Measurements from ENCODE around the gene PTPRG. TPM values are rescaled to one million over a fixed set of nuclear protein-coding genes. Genes with fewer than 3 reads are reported as not detected.

PTPRG gene
- total RNA-seq, 4 donors from 2014 or later: 51.9 to 56.8 (median 54.4) TPM

- DNase-seq (ENCODE audit: extremely low spot score): no peak
- Histone ChIP-seq H3K4me3 (no peak overlapping the region), H3K27ac (replicated peaks in 1 of 4) (no peak overlapping the region), H3K36me3 (no peaks in the 10 kb centered on the region), H3K4me1 (peaks cover 14 to 21% (median 16%) of the 10 kb centered on the region in 4 donors), H3K27me3 (no peaks in the 10 kb centered on the region), H3K9me3 (no peaks in the 10 kb centered on the region)
- WGBS: 34% methylated on average over 2 of the region's 2 CpGs
- intact Hi-C loops (cut with DNase I): no loop called here
- TF ChIP-seq POLR2A (IDR thresholded peaks at IDR 0.05; ENCODE audit: low read depth): no peak
- TF ChIP-seq CTCF (IDR thresholded peaks at IDR 0.05): no peak
- TF ChIP-seq EP300 (IDR thresholded peaks at IDR 0.05): no peak
- no peak for TF ChIP-seq POLR2AphosphoS5 (IDR thresholded peaks at IDR 0.05)
Measured at GRCh38 chr3:61664105-61664482, 102.7 kb downstream of the PTPRG start.

GRCh38 chr3:61665121-61665520, 103.8 kb downstream of the PTPRG start:
- H3K27ac ChIP-seq (replicated peaks in 1 of 4): no peak overlapping the region
- 94% methylated on average over 3 of the region's 3 CpGs for WGBS
- intact Hi-C loops (cut with DNase I): no loop called here

GRCh38 chr3:61665987-61666386, 104.6 kb downstream of the PTPRG start:
- WGBS: 83% methylated on average over 5 of the region's 5 CpGs
- H3K27ac ChIP-seq (replicated peaks in 1 of 4): no peak overlapping the region

More at GRCh38 chr3:61665121-61665520, 103.8 kb downstream of the PTPRG start:
- Histone ChIP-seq H3K9me3 (no peaks in the 10 kb centered on the region), H3K4me3 (no peak overlapping the region), H3K36me3 (no peaks in the 10 kb centered on the region), H3K27me3 (no peaks in the 10 kb centered on the region), H3K4me1 (peaks cover 18 to 31% (median 21%) of the 10 kb centered on the region in 4 donors)
- TF ChIP-seq POLR2A (IDR thresholded peaks at IDR 0.05; ENCODE audit: low read depth): no peak
- no peak for TF ChIP-seq CTCF (IDR thresholded peaks at IDR 0.05)
- TF ChIP-seq EP300 (IDR thresholded peaks at IDR 0.05): no peak
- no peak for TF ChIP-seq POLR2AphosphoS5 (IDR thresholded peaks at IDR 0.05)
- DNase-seq (ENCODE audit: extremely low spot score): no peak

GRCh38 chr3:61666615-61667330, 105.4 kb downstream of the PTPRG start:
- Histone ChIP-seq H3K36me3 (no peaks in the 10 kb centered on the region), H3K4me1 (peaks cover 18 to 31% (median 21%) of the 10 kb centered on the region in 4 donors), H3K4me3 (no peak overlapping the region), H3K9me3 (no peaks in the 10 kb centered on the region), H3K27me3 (no peaks in the 10 kb centered on the region), H3K27ac (replicated peaks in 1 of 4) (no peak overlapping the region)
- WGBS: 75% methylated on average over 6 of the region's 6 CpGs
- no peak for TF ChIP-seq CTCF (IDR thresholded peaks at IDR 0.05)
- no peak for TF ChIP-seq POLR2AphosphoS5 (IDR thresholded peaks at IDR 0.05)
- no peak for TF ChIP-seq POLR2A (IDR thresholded peaks at IDR 0.05; ENCODE audit: low read depth)
- no peak for TF ChIP-seq EP300 (IDR thresholded peaks at IDR 0.05)
- DNase-seq (ENCODE audit: extremely low spot score): no peak
- intact Hi-C loops (cut with DNase I): no loop called here

More at GRCh38 chr3:61665987-61666386, 104.6 kb downstream of the PTPRG start:
- intact Hi-C loops (cut with DNase I): no loop called here
- Histone ChIP-seq H3K36me3 (no peaks in the 10 kb centered on the region), H3K27me3 (no peaks in the 10 kb centered on the region), H3K9me3 (no peaks in the 10 kb centered on the region), H3K4me1 (peaks cover 18 to 31% (median 21%) of the 10 kb centered on the region in 4 donors), H3K4me3 (no peak overlapping the region)
- DNase-seq (ENCODE audit: extremely low spot score): no peak
- TF ChIP-seq CTCF (IDR thresholded peaks at IDR 0.05): no peak
- no peak for TF ChIP-seq EP300 (IDR thresholded peaks at IDR 0.05)
- no peak for TF ChIP-seq POLR2AphosphoS5 (IDR thresholded peaks at IDR 0.05)
- no peak for TF ChIP-seq POLR2A (IDR thresholded peaks at IDR 0.05; ENCODE audit: low read depth)

Measured in esophagus muscularis mucosa (tissue), 4 donors.